Astrocyte (in vitro differentiated cells and primary cell): ENCODE results near the gene GRIA1. TPM values are rescaled to one million over a fixed set of nuclear protein-coding genes. Genes with fewer than 3 reads are reported as not detected.
A peak's percentile ranks its signal among the peaks of the same experiment; 100 is the strongest.

ENCODE experiments used
- DNase-seq: peaks from one replicate; pipeline ENCODE4 v3.0.0-alpha.2; 2010; ENCODE audit warnings: low read depth
- FAIRE-seq: peaks from 2 replicates; lab custom pipeline; 2011; peaks lifted over from hg19 to GRCh38; lab: Jason Lieb, UNC
- H2AFZ ChIP-seq: 2 replicates; pipeline ENCODE4 v1.6.0; 2012; ENCODE audit warnings: low read depth, low read length, inconsistent platforms
- H3K27ac ChIP-seq: 2 replicates; pipeline ENCODE4 v1.5.1; 2011; ENCODE audit warnings: low read depth, low read length, inconsistent platforms
- H3K27me3 ChIP-seq: 2 replicates; pipeline ENCODE4 v1.6.0; 2011; ENCODE audit warnings: low read length, inconsistent platforms; ENCODE audit not compliant: insufficient read depth
- H3K36me3 ChIP-seq: 2 replicates; pipeline ENCODE4 v1.5.1; 2011; ENCODE audit warnings: low read length, inconsistent platforms; ENCODE audit not compliant: insufficient read depth
- H3K4me1 ChIP-seq: 2 replicates; pipeline ENCODE4 v1.5.1; 2011; ENCODE audit warnings: low read length, inconsistent platforms; ENCODE audit not compliant: insufficient read depth
- H3K4me2 ChIP-seq: 2 replicates; pipeline ENCODE4 v1.6.0; 2012; ENCODE audit warnings: low read length, inconsistent platforms
- H3K4me3 ChIP-seq: 2 replicates; pipeline ENCODE4 v1.5.1; 2011; ENCODE audit warnings: low read depth, mild to moderate bottlenecking, low read length, inconsistent platforms; ENCODE audit not compliant: insufficient read depth
- H3K79me2 ChIP-seq: 2 replicates; pipeline ENCODE4 v1.6.0; 2012; ENCODE audit warnings: mild to moderate bottlenecking, low read length, inconsistent platforms; ENCODE audit not compliant: insufficient read depth
- H3K9ac ChIP-seq: 2 replicates; pipeline ENCODE4 v1.6.0; 2012; ENCODE audit warnings: mild to moderate bottlenecking, low read length, inconsistent platforms
- H3K9me3 ChIP-seq: 2 replicates; pipeline ENCODE4 v1.5.1; 2012; ENCODE audit warnings: low read depth, mild to moderate bottlenecking, low read length, inconsistent platforms; ENCODE audit not compliant: insufficient read depth
- H4K20me1 ChIP-seq: 2 replicates; pipeline ENCODE4 v1.6.0; 2012; ENCODE audit warnings: low read length, inconsistent platforms; ENCODE audit not compliant: insufficient read depth
- H3K27ac Mint-ChIP-seq: one replicate; pipeline ENCODE4 v1.8.0; 2021; ENCODE audit warnings: mild to moderate bottlenecking, mixed read lengths; ENCODE audit not compliant: unreplicated experiment
- H3K27me3 Mint-ChIP-seq: one replicate; pipeline ENCODE4 v1.8.0; 2021; ENCODE audit warnings: low read depth, mixed read lengths; ENCODE audit not compliant: unreplicated experiment
- H3K36me3 Mint-ChIP-seq: one replicate; pipeline ENCODE4 v1.8.0; 2021; ENCODE audit warnings: low read depth, mixed read lengths; ENCODE audit not compliant: unreplicated experiment
- H3K4me1 Mint-ChIP-seq: one replicate; pipeline ENCODE4 v1.8.0; 2021; ENCODE audit warnings: low read depth, mixed read lengths; ENCODE audit not compliant: unreplicated experiment
- H3K4me3 Mint-ChIP-seq: one replicate; pipeline ENCODE4 v1.8.0; 2021; ENCODE audit warnings: mild to moderate bottlenecking, moderate library complexity, mixed read lengths; ENCODE audit not compliant: unreplicated experiment
- H3K9me3 Mint-ChIP-seq: one replicate; pipeline ENCODE4 v1.8.0; 2021; ENCODE audit warnings: mild to moderate bottlenecking, mixed read lengths; ENCODE audit not compliant: unreplicated experiment
- CTCF ChIP-seq: IDR thresholded peaks from 2 replicates; pipeline ENCODE4 v1.5.1; 2011; ENCODE audit warnings: low read depth, mild to moderate bottlenecking, inconsistent platforms, low read length, moderate library complexity; ENCODE audit not compliant: insufficient read depth
- EZH2 ChIP-seq: IDR thresholded peaks from 2 replicates; pipeline ENCODE4 v1.6.1; 2012; ENCODE audit warnings: mild to moderate bottlenecking, low read length, inconsistent platforms; ENCODE audit not compliant: insufficient read depth
- total RNA-seq: library from RNA; stranded (reverse); gene quantifications from 2 replicates; pipeline ENCODE4 v1.2.1, GENCODE V29; 2021

GRIA1 gene
- total RNA-seq, 1 donor from 2014 or later, result 5.4 TPM

DNA sequence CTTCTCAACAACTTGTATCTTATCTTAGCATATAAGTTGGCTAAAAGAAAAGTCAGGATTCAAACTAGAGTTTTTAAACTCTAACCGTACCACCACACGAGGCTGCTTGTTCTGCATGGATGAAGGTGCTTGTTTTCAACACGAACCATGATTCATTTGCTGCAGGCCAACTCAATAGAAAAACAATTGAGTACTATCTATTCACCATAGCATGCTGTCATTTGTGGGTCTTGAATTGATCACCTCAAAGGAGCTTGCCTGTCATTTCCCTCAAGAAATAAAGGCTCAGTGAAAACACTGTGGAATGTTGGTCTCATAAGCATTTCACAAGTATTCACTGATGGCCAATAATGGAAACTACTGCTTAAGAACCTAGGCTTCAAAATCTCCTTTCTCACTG lies 21.0 kb upstream of the GRIA1 start:
- no peak overlapping the region for H3K27ac ChIP-seq
- Mint-ChIP-seq H3K4me3 (no peak overlapping the region), H3K27me3 (no peaks in the 10 kb centered on the region), H3K27ac (no peak overlapping the region), H3K4me1 (peaks cover 4% of the 10 kb centered on the region), H3K36me3 (no peaks in the 10 kb centered on the region), H3K9me3 (peaks cover 2% of the 10 kb centered on the region)
- H3K4me3 ChIP-seq, result no peak overlapping the region
- H4K20me1 ChIP-seq, result no peaks in the 10 kb centered on the region
- TF ChIP-seq CTCF, result no peak
- no peak for TF ChIP-seq EZH2
- H3K36me3 ChIP-seq, result no peaks in the 10 kb centered on the region
- H3K79me2 ChIP-seq, result no peaks in the 10 kb centered on the region
- no peaks in the 10 kb centered on the region for H3K27me3 ChIP-seq
- DNase-seq (no peak), FAIRE-seq (no peak)
- no peak overlapping the region for H2AFZ ChIP-seq
- H3K9ac ChIP-seq, result no peak overlapping the region
- no peaks in the 10 kb centered on the region for H3K9me3 ChIP-seq
- H3K4me2 ChIP-seq, result no peak overlapping the region
- no peaks in the 10 kb centered on the region for H3K4me1 ChIP-seq

GRCh38 chr5:153470736-153471135 lies 19.7 kb upstream of the GRIA1 start:
- Mint-ChIP-seq H3K4me1 (no peaks in the 10 kb centered on the region), H3K4me3 (no peak overlapping the region), H3K27me3 (no peaks in the 10 kb centered on the region), H3K9me3 (peaks cover 5% of the 10 kb centered on the region), H3K27ac (no peak overlapping the region), H3K36me3 (no peaks in the 10 kb centered on the region)
- no peaks in the 10 kb centered on the region for H3K36me3 ChIP-seq
- no peak for TF ChIP-seq EZH2
- no peak for TF ChIP-seq CTCF
- H3K27ac ChIP-seq, result no peak overlapping the region
- H3K9me3 ChIP-seq, result no peaks in the 10 kb centered on the region
- no peak overlapping the region for H3K4me3 ChIP-seq
- H3K4me1 ChIP-seq, result no peaks in the 10 kb centered on the region
- DNase-seq (no peak), FAIRE-seq (no peak)
- no peak overlapping the region for H3K4me2 ChIP-seq
- H2AFZ ChIP-seq, result no peak overlapping the region
- H3K27me3 ChIP-seq, result no peaks in the 10 kb centered on the region
- no peaks in the 10 kb centered on the region for H4K20me1 ChIP-seq
- no peak overlapping the region for H3K9ac ChIP-seq
- no peaks in the 10 kb centered on the region for H3K79me2 ChIP-seq

GRCh38 chr5:153476767-153477166 lies 13.7 kb upstream of the GRIA1 start:
- Mint-ChIP-seq H3K36me3 (no peaks in the 10 kb centered on the region), H3K27ac (peak overlapping the region; percentile 45), H3K4me1 (peaks cover 22% of the 10 kb centered on the region), H3K4me3 (no peak overlapping the region), H3K27me3 (no peaks in the 10 kb centered on the region), H3K9me3 (peaks cover 5% of the 10 kb centered on the region)
- no peaks in the 10 kb centered on the region for H3K9me3 ChIP-seq
- no peaks in the 10 kb centered on the region for H3K27me3 ChIP-seq
- peak overlapping the region; percentile 23 for H3K4me2 ChIP-seq
- H2AFZ ChIP-seq, result peak overlapping the region; percentile 15
- peak; percentile 83 for FAIRE-seq
- no peak overlapping the region for H3K27ac ChIP-seq
- DNase-seq, result peak; percentile 86
- no peaks in the 10 kb centered on the region for H3K36me3 ChIP-seq
- no peak overlapping the region for H3K9ac ChIP-seq
- TF ChIP-seq EZH2 (no peak), CTCF (peak; percentile 31)
- H3K79me2 ChIP-seq, result no peaks in the 10 kb centered on the region
- no peaks in the 10 kb centered on the region for H4K20me1 ChIP-seq
- no peak overlapping the region for H3K4me3 ChIP-seq
- H3K4me1 ChIP-seq, result no peaks in the 10 kb centered on the region
